ENCODE results near the gene PI4KB. TPM values are rescaled to one million over a fixed set of nuclear protein-coding genes. Genes with fewer than 3 reads are reported as not detected.

PI4KB gene
- total RNA-seq, 2 experiments from 2014 or later, result 38.0 to 50.6 TPM

DNA sequence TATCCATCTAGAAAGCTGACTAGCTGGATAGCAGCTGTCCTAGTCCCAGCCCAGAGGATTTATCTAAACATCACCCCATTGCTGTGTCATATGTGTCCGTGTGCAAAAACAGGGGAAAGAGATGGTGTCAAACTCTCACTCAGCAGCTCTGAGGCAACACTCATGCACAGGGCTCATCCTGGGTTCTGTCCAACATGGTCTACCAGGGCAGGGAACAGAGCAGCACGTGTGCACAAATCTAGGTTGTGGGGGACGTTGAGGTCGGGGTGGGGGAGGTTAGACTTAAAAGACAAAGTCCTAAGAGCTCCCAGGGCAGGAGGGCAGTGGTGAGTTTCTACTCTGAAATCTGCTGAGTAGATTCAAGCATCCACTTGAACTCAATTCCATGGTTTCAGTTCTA, 16.2 kb downstream of the PI4KB start:
- BruUV-seq (replicated peaks), result no TSS peak
- Histone ChIP-seq H2AFZ (ENCODE audit: low read length) (no peak overlapping the region), H3K79me2 (ENCODE audit: insufficient read depth, low read depth, low read length) (no peaks in the 10 kb centered on the region), H3K9me3 (ENCODE audit: low read length) (no peaks in the 10 kb centered on the region), H4K20me1 (ENCODE audit: insufficient read depth, low read length) (no peaks in the 10 kb centered on the region), H3K4me3 (ENCODE audit: low read depth, low read length, poor library complexity, severe bottlenecking) (no peak overlapping the region), H3K36me3 (ENCODE audit: insufficient read depth, low read length) (peaks cover 85% of the 10 kb centered on the region), H3K4me2 (ENCODE audit: low read length) (no peak overlapping the region), H3K9me2 (ENCODE audit: insufficient read depth, low read length) (no peaks in the 10 kb centered on the region), H3K4me1 (ENCODE audit: insufficient read depth, low read length, poor library complexity, severe bottlenecking) (no peaks in the 10 kb centered on the region), H3K27ac (ENCODE audit: low read depth, low read length, poor library complexity, severe bottlenecking) (no peak overlapping the region)
- intact Hi-C loops (cut with micrococcal nuclease; ENCODE audit: unreplicated experiment), result no loop called here
- TF ChIP-seq, protein P1, sequence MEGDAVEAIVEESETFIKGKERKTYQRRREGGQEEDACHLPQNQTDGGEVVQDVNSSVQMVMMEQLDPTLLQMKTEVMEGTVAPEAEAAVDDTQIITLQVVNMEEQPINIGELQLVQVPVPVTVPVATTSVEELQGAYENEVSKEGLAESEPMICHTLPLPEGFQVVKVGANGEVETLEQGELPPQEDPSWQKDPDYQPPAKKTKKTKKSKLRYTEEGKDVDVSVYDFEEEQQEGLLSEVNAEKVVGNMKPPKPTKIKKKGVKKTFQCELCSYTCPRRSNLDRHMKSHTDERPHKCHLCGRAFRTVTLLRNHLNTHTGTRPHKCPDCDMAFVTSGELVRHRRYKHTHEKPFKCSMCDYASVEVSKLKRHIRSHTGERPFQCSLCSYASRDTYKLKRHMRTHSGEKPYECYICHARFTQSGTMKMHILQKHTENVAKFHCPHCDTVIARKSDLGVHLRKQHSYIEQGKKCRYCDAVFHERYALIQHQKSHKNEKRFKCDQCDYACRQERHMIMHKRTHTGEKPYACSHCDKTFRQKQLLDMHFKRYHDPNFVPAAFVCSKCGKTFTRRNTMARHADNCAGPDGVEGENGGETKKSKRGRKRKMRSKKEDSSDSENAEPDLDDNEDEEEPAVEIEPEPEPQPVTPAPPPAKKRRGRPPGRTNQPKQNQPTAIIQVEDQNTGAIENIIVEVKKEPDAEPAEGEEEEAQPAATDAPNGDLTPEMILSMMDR (conservative IDR thresholded peaks at IDR 0.05; ENCODE audit: low read length), result no peak
- no peak for TF ChIP-seq EZH2phosphoT487 (IDR thresholded peaks at IDR 0.05; ENCODE audit: borderline replicate concordance, low read depth, low read length)
- ChIA-PET POLR2A (interaction anchor here (0.6 to 1.6 kb wide), 3 partner anchors 10 to 154 kb away, joined by 3 to 5 read pairs (median 4); partner anchors contain the start of gene TNFAIP8L2), CTCF (ENCODE audit: unreplicated experiment) (interaction anchor here (0.5 to 1.5 kb wide), 2 partner anchors 27 to 49 kb away, joined by 3 to 4 read pairs; no protein-coding TSS in a partner anchor)
- DNase-seq (ENCODE audit: low spot score), result no peak

DNA sequence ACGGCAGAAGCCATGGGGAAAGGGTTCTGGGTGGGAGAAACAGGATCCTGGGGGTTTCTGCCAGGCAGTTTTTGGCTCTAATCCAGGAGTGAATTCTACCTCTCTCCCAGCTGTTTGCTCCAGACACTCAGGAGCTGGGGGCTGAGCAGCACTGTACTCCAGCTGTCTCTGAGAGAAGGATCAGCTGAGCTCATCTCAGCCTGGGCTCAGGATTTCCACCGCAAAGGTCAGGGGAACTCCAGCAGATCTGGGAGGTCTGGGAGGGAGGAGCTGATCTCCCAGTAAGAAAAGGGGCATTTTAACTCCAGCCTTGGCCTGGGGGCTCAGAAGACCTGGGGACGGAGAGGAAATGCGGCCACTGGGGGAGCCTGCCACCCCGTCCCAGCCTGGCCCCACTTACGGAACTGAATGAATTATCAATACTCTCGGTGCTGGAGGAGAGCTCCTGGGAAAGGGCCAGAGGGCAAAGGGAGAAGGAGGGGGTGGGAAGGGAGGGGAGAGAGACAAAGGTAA, 17.3 kb downstream of the PI4KB start:
- CTCF ChIA-PET (ENCODE audit: unreplicated experiment), result interaction anchor here (0.9 to 1.2 kb wide), 2 partner anchors 18 to 31 kb away, joined by 3 to 4 read pairs; partner anchors contain the start of gene PI4KB
- Histone ChIP-seq H3K9me3 (ENCODE audit: low read length) (no peaks in the 10 kb centered on the region), H3K36me3 (ENCODE audit: insufficient read depth, low read length) (peaks cover 87% of the 10 kb centered on the region), H3K4me3 (ENCODE audit: low read depth, low read length, poor library complexity, severe bottlenecking) (no peak overlapping the region), H3K4me1 (ENCODE audit: insufficient read depth, low read length, poor library complexity, severe bottlenecking) (no peaks in the 10 kb centered on the region), H2AFZ (ENCODE audit: low read length) (no peak overlapping the region), H3K9me2 (ENCODE audit: insufficient read depth, low read length) (no peaks in the 10 kb centered on the region), H3K4me2 (ENCODE audit: low read length) (no peak overlapping the region), H4K20me1 (ENCODE audit: insufficient read depth, low read length) (no peaks in the 10 kb centered on the region), H3K79me2 (ENCODE audit: insufficient read depth, low read depth, low read length) (no peaks in the 10 kb centered on the region), H3K27ac (ENCODE audit: low read depth, low read length, poor library complexity, severe bottlenecking) (no peak overlapping the region)
- POLR2A ChIA-PET, result interaction anchor here (0.6 to 1.6 kb wide), 4 partner anchors 9 to 153 kb away, joined by 3 to 5 read pairs (median 4); partner anchors contain the start of gene TNFAIP8L2
- DNase-seq (ENCODE audit: low spot score), result no peak
- TF ChIP-seq EZH2phosphoT487 (IDR thresholded peaks at IDR 0.05; ENCODE audit: borderline replicate concordance, low read depth, low read length), result no peak
- TF ChIP-seq, protein P1 (conservative IDR thresholded peaks at IDR 0.05; ENCODE audit: low read length), result no peak
- intact Hi-C loops (cut with micrococcal nuclease; ENCODE audit: unreplicated experiment), result loop anchor here (10.0 kb wide), 1 partner anchor 425 kb away; no protein-coding TSS in a partner anchor
- no TSS peak for BruUV-seq (replicated peaks)
